Tibial nerve (tissue), 4 donors: ENCODE measurements around the gene OLFM1.

Experiments used
- EP300 ChIP-seq, 2 donors: sonication (generic); formaldehyde crosslinking; IDR thresholded peaks; one replicate each; pipeline ENCODE4 v1.6.1; 2017; ENCODE audit warnings: antibody characterized with exemption in 2 of 2, mild to moderate bottlenecking in 1 of 2
- POLR2A ChIP-seq, 2 donors: fragments of 450-650 bp; IDR thresholded peaks; one replicate each; pipeline ENCODE4 v1.6.1; 2017; ENCODE audit warnings: antibody characterized with exemption in 2 of 2, mild to moderate bottlenecking in 2 of 2, moderate library complexity in 2 of 2
- TF ChIP-seq, protein P1 (sequence below), 5 experiments: fragments of 200-600 bp in 3 of 5; fragments of 450-650 bp in 2 of 5; sonication (generic) in 3 of 5; IDR thresholded peaks; one replicate each; pipeline ENCODE4 v1.5.1; 2016 to 2019; ENCODE audit warnings: antibody characterized with exemption in 5 of 5, mild to moderate bottlenecking in 3 of 5, moderate library complexity in 2 of 5

DNA sequence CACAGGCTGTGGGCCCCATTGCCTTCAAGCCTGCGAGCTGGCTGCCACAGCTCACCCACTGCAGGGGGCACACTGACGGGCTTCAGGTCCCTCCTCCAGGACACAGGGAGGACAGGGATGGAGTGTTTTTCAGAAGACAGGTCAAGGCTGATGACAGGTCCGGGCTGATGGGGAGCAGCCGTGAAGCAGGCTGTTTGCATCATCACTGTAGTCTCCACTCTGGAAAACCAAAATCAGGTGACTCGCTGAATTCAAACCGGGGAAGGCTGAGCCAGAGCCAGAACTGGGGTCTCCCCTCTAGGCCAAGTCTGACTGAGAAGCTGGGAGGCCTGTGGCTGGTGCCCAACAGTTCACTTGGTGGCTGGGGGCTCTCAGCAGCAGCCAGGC lies 48.5 kb downstream of the OLFM1 start:
- TF ChIP-seq, protein P1, sequence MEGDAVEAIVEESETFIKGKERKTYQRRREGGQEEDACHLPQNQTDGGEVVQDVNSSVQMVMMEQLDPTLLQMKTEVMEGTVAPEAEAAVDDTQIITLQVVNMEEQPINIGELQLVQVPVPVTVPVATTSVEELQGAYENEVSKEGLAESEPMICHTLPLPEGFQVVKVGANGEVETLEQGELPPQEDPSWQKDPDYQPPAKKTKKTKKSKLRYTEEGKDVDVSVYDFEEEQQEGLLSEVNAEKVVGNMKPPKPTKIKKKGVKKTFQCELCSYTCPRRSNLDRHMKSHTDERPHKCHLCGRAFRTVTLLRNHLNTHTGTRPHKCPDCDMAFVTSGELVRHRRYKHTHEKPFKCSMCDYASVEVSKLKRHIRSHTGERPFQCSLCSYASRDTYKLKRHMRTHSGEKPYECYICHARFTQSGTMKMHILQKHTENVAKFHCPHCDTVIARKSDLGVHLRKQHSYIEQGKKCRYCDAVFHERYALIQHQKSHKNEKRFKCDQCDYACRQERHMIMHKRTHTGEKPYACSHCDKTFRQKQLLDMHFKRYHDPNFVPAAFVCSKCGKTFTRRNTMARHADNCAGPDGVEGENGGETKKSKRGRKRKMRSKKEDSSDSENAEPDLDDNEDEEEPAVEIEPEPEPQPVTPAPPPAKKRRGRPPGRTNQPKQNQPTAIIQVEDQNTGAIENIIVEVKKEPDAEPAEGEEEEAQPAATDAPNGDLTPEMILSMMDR (IDR thresholded peaks at IDR 0.05): no peak
- no peak for TF ChIP-seq POLR2A (IDR thresholded peaks at IDR 0.05)
- TF ChIP-seq EP300 (IDR thresholded peaks at IDR 0.05): no peak
